GM18507 (cell line): ENCODE data around the gene LRRC4C.

Experiments
- DNase-seq: peaks from one replicate; pipeline ENCODE4 v3.0.0; 2011; ENCODE audit warnings: low read depth; ENCODE audit not compliant: insufficient read length; ENCODE audit errors: extremely low spot score
- FAIRE-seq: peaks from 2 replicates; lab custom pipeline; 2011; peaks lifted over from hg19 to GRCh38; lab: Jason Lieb, UNC

The LRRC4C gene

DNA sequence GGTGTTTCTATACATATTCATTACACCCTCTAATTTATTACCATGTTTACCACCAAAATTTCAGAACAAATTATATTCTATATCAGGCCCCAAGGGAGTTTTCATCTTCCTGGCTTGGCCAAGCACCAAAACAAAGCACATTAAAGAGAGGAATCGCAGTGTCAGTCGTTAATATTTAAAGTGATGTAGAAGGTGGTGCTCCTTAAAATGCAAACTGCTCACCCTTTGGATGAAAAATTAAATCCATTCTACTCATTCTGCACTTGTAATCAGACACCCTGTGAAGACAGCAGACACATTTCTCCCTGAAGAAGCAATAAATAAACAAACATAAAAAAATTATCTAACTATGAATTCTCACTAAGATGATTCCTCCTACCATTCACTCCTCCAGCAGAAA, 113.4 kb downstream of the LRRC4C start:
- no peak for FAIRE-seq
- DNase-seq = no peak

DNA sequence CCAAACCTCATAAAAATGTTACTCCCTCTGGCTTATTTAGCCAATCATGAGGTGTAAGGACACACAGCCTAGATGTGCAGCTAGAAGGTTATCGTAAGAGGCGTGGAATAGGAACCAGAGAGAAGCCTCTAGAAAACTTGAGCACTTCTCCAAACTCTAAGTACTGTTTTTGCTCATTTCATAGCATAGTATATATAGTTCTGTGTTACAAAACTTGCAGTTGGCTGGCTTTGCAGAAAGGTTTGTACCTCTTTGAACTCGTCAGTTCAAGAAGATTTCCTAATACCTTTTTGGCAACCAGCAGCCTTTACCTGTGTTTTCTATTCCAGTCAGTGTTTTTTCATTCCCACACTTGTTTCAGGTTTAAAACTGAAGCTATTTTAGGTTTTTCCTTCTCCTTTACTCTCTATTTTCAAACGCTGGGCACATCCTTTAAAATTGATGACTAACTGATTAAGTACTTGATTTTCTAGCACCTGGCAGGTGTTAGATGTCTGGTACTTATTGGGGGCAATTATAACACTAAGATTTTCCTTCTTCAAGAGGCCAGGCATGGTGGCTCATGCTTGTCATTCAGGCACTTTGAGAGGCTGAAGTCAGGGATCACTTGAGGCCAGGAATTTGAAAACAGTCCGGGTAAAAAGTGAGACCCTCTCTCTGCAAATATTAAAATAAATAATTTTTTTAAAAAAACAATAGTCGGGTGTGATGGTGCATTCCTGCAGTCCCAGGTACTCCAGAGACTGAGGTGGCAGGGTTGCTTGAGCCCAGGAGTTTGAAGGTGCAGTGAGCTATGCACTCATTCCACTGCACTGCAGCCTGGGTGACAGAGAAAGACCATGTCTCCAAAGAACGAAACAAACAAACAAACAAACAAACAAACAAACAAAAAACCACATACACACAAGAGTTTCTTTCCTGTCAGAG, 125.2 kb downstream of the LRRC4C start:
- DNase-seq (no peak), FAIRE-seq (no peak)

DNA sequence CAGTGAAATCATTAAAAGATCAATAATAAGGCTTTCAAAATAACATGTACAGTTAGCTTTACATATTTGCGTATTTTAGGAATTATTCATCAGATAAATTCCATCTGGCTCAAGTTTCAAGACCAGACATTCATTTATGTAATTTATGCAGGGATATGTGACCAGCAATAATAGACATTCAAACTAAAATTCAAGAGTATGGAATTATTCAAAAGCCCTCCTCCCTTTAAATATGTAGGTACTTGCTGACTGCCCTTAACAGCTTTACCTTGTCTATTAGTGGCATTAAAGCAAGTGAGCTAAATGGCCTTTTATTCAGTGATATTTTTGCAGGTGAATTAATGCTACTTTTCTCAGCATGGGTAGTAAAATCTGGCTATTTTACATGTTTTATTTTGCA, 126.1 kb downstream of the LRRC4C start:
- no peak for DNase-seq
- no peak for FAIRE-seq

DNA sequence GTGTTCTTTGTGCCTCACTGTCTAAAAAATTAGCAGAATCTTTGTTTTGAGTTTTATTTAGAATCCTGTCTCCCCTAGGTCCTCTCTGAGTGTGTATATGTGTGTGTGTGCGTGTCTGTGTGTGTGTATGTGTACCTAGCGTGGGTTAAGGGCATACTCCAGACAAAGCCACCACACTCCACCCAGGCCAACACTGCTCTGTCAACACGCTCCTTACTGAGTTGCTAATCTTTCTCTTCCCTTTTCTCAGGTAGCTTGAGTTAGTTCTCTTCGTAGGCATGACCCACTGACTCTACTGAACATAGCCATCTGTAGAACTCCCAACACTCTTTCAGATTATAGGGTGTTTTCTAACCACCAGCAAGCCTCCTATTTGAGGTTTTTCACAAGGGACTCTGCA, 131.1 kb downstream of the LRRC4C start:
- no peak for FAIRE-seq

DNA sequence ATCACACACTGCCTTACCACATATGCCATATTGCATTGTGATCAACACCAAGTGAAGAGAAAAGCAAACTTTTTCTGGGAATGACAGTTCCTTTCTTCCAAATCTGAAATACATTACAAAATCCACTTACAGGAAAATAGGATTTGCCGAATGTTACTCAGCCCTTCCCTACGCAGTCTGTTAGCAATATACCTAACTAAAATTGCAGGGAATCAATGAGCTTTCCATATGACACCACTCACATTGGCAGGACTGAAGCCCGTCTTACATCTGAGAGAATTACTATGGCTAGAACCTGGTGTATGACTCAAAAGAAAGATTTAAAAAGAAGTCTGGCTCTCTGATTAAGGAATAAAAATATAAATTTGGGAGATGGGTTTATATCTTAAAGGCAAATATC, 136.0 kb downstream of the LRRC4C start:
- DNase-seq (no peak), FAIRE-seq (no peak)

More for the DNA sequence above, 131.1 kb downstream of the LRRC4C start:
- no peak for DNase-seq

DNA sequence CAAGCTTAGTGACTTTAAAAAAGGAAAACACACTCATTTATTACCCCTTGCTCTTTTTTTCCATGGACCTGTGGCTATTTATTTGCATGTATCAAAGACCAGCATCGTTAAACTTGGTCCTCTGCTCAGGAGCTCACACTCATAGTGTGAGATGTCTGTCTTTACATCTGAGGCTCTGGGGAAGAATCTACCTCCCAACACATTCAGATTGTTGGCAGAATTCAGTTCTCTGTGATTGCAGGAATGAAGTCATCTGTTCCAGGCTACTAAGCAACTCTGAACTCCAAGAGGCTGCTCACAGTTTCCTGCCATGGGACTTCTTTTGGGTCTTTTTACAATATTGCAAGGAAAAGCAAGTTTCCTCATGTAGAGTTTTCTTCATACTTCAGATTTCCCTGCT, 138.8 kb downstream of the LRRC4C start:
- DNase-seq (no peak), FAIRE-seq (no peak)

DNA sequence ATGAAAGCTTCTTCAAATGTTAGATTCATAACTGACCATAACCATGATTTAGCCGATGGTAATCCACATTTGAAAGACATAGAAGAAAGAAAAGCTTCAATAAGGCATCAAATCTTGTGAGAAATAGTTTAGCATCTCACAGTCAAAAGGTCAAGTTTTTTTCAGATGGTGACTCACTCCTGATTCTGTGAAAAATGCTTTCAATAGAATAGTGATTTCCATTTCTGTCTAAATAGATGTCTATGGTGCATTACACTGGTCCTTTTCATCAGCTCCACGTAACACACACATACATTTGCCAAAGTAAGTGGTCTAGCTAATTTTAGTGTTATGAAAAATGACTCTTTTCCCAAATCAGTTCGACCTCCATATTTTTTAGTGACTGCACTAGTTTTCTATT, 139.2 kb downstream of the LRRC4C start:
- FAIRE-seq (no peak), DNase-seq (no peak)

DNA sequence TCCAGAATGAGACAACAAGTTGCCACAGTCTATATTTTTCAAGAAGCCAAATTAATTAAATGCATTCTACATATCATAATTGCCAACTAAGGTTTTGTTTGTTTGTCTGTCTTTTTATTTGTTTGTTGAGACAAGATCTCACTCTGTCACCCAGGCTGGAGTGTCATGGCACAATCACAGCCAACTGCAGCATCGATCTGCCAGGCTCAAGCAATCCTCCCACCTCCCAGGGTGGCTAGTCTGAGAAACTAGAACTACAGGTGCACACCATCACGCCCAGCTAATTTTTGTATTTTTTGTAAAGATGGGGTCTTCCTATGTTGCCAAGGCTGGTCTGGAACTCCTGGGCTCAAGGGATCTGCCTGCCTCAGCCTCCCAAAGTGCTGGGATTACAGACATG, 140.0 kb downstream of the LRRC4C start:
- no peak for DNase-seq
- no peak for FAIRE-seq

DNA sequence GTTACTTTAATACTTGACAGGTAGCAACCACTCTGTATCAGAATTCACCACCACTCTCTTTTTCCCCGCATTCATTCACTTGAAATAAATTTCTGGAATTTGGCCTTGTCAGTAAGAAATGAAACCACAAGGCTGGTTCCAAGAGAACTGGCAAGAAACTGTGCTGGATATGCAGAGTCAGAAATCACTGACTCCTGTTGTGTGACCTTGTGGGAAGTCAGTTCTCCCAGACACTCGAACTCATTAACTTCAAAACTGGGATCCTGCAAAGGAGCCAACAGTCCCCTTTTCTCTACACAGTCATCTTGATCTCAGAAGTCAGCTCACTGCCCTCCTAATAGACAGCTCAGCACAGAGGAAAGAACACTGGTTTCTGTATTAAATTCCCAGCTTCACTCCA, 142.7 kb downstream of the LRRC4C start:
- FAIRE-seq = no peak
- no peak for DNase-seq

DNA sequence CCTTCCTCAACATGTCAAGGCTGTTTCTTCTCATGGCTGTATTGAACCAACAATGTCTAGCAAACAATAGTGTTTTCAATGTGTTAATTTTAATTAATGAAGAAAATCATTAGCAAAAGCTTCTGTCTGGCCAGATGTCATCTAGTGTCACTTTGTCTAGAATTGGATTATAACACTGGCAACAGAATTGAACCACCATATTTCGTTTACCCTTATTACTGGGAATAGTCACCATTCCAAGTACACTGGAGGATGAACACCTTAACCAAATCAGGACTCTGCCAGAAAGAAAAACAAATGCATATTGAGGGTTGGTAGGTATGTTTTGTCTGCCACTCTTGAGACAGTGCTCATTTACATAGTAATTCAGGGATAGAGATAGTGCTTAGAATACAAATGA, 146.2 kb downstream of the LRRC4C start:
- DNase-seq = no peak
- no peak for FAIRE-seq

DNA sequence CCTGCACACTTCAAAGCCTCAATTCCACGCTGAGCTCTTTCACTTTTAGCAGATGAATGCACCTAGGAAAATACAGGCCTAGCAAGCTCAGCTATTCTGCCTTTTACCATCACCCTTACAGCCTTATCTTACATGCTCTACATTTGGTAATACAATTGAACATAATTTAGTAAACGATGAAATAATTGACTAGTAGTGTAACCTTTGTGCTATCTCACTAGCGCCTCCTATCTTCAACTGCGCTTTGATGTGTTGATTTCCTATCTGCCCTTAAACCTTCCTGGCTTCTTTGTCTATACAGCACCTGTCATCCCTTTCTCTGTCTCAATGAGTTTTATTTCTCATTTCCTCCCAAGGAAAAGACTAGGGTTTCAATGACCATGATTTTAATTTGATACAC, 149.7 kb downstream of the LRRC4C start:
- DNase-seq (no peak), FAIRE-seq (no peak)

DNA sequence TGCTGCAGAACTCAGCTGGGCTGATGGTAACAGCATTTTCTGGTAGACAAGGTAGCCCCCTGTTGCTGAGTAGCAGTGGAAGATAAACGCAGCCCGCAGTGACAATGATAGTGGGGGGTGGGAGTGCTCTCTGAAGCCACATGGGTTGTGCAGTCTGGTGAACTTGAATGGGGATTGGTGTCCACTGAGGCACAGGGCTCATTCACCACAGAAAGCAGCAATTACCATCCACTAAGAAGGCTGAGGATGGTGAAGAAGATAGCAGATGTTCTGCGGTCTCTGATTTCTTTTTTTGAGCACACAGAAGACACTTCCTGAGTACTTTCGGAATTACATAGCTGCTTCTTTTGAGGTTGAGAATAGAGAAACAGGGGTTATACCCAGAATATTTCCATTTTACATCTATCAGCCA, 150.3 kb downstream of the LRRC4C start:
- DNase-seq (no peak), FAIRE-seq (no peak)

DNA sequence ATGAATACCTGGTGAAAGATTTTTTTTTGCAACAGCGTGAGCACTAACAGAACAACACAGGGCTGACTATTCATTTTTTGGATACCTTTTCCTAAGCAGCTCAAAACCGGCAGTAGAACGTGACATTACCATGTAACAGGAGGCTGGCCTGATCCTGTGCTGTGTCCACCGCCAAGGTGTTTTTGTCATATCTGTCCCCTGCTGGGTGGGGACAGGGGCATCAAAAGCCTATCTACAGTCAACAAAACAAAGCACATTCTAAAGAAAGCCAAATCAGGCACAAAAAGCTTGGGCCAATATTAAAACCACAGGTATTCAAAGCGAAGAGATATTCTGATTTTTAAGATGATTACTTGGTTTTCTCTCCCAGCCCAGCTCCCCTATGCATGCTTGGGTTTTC, 151.2 kb downstream of the LRRC4C start:
- FAIRE-seq = no peak

DNA sequence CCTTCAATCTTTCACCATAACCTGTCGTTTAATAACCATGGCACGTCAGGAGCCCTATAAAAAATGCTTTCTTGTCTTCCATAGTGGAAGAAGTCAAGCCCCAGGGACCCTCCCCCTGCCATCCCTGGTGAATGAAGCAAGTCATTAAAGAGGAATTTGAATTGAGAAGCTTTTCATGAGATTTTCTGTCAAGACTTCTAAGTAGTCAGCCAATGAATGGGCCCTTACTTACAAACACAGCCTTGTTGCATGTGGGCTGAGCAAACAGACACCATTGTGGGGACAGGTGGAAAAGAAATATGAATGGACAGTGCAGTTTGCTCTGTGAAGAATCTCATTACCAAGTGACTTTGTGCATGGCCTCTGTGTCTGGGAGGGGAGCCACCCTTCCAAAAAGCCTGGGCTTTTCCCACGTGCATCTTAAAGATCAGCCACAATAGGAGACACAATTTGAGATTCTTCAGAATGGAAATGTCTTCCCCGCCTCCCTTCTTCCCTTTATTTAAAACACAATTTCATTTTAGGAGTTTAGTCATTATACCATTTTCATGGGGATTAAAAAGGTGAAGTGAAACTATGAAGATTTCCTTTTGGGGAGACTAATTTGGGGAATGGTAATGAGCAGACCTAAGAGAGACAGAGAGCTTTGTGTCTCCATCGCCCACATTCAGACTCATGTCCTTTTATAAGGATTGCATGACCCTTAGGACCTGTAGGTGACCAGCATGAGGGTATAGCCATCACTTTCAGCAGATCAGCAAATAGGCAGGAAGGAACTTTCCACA, 152.0 kb downstream of the LRRC4C start:
- FAIRE-seq (no peak), DNase-seq (no peak)

More for the DNA sequence above, 151.2 kb downstream of the LRRC4C start:
- DNase-seq = no peak

DNA sequence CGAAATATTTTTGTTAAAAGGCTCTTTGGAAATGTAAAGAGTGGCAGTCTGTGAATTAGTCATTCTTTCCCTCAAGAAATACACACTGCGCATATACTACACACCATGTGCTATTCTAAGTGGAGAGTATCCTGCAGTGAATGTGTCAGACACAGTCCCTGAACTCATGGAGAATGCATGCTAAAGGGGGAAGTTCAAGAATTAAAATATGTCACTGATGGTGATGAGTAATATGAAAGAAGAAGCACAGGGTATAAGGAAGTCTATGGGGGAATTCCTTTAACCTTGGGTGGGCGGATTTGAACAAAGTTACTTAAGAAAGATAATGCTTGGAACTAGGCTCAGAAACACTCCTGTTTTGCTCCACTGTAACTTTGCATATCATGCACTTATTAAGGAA, 153.0 kb downstream of the LRRC4C start:
- FAIRE-seq = no peak
- no peak for DNase-seq

DNA sequence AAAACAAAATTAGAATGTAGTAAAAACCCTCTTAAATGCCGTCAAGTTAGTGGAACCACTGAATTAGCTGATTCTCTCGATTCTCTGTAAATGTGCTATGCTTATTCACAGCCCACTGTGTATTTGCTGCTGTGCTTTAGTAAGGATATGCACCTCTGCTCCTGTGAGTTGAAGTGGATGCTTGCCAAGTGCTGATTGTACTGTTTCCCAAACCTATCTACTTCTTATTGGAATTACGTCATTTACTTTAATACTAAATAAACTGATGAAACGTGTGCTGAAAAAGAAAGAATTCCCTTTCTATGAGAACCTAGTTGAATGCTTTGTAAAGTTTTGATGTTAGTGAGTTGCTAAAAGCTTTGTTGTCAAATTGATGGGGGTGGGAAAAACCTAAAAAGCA, 158.4 kb downstream of the LRRC4C start:
- FAIRE-seq (no peak), DNase-seq (no peak)

DNA sequence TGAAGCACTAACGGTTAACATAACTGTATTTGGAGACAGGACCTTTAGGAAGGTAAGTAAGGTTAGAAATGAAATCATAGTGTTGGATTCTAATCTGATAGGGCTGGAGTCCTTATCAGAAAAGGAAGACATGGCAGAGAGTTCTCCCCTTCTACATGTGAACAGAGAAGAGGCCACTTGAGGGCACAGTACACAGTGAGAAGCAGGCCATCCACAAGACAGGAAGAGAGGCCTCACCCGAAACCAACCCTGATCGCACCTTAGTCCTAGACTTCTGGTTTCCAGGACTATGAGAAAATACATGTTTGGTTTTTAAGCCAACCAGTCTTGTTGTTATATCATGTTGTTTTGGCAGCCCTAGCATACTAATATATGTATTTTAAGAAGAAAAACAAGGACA, 170.0 kb downstream of the LRRC4C start:
- FAIRE-seq (no peak), DNase-seq (no peak)

DNA sequence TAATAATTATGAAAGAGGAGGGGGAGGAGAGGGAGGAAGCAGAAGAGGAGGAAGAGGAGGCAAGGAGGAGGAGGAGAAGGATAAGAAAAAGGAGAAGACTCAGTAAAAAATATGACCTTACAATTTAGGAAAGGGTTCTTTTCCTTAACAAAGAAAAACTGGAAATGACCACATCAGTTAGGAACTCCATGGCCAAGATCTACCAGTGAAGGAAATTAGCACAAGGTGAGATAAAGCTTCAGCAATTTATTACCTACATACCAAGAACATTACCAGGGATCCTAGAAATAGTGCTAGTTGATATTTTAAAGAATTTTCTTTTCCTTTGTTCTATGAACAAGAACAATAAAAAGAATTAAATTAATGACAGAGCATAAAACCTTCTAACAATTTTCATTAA, 172.7 kb downstream of the LRRC4C start:
- DNase-seq (no peak), FAIRE-seq (no peak)

DNA sequence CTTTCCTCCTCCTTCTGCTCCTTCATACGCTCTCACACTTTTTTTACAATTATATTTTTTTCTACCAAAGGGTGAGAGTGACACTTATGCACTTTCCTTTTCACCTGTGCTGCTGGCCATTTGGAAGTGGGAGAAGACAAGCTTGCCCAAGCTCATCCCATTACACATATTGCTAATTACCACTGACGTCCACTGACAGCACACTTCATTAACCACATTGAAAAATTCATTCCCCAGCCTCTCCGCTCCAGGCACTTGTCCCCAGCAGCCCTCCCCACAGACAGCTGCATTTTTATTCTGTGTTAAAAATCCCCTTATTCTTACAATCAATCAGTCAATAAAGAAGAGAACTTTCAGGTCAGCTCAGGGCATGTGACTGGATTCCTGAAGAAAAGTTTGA, 175.1 kb downstream of the LRRC4C start:
- DNase-seq (no peak), FAIRE-seq (no peak)

DNA sequence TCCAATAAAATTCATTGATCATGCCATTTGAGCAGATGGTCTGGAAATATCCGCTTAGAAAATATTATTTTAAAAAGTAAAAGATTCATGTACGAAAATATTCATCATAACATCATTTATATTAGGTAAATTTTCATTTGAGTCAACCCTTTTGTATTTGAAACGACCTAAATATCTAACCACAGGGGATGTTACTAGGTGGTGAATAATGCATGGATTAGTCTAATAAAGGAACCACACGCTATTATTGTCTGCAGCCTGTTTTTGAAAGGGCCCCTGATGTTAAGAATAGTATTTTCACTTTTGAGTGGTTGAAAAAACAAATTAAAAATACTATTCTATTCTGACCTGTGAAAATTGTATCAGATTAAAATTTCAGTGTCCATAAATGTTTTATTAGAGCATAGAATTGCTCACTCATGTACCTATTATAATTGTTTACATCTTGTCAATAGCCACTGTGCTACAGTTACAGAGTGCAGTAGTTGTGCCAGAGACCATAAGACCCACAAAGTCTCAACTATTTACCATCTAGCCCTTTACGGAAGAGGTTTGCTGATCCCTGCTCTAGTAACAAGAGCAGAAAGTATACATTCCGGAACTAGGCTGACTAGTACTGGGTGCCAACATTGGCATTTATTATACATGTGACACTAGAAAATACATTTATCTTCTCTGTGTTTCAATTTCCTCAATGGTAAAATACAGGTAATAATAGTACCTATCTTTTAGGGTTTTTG, 176.1 kb downstream of the LRRC4C start:
- FAIRE-seq = no peak
- DNase-seq = no peak
